HCT116 (cell line): ENCODE data around the gene EXOC4. TPM values are rescaled to one million over a fixed set of nuclear protein-coding genes. Genes with fewer than 3 reads are reported as not detected.

Source experiments
- ATAC-seq: fragments of 200-7000 bp; cut with Tn5 transposase; 2 replicates; pipeline ENCODE4 v1.9.1; 2020; ENCODE audit warnings: mild to moderate bottlenecking, moderate library complexity
- BruUV-seq: library from RNA; stranded (reverse); fragments of 400-500 nt; replicated peaks from 2 replicates; lab custom pipeline; 2021; lab: Mats Ljungman, UMichigan
- CTCF ChIA-PET: fragments of 300-600 bp; sonication (Branson Sonifier 250); formaldehyde crosslinking; loops from one replicate; lab custom pipeline; 2021; ENCODE audit warnings: antibody characterized with exemption; lab: Charles Lee
- POLR2A ChIA-PET: fragments of 300-600, 350-600 bp; sonication (Branson Sonifier 250); formaldehyde crosslinking; loops from one replicate; lab custom pipeline; 2021; ENCODE audit warnings: antibody characterized with exemption; lab: Charles Lee
- RAD21 ChIA-PET, 2 experiments: fragments of 300-600 bp; sonication (Branson Sonifier 250); formaldehyde crosslinking; loops; one replicate each; lab custom pipeline; 2023; ENCODE audit warnings: low total read pairs in 2 of 2; ENCODE audit not compliant: uncharacterized antibody in 2 of 2, unreplicated experiment in 2 of 2, low non-redundant PET in 1 of 2; lab: Charles Lee
- DNase-seq: peaks from one replicate; pipeline ENCODE4 v3.0.0-alpha.2; 2010; ENCODE audit warnings: low read depth, low spot score
- H2AFZ ChIP-seq: fragments of 200-600 bp; shearing (Covaris generic), sonication (generic); 2 replicates; pipeline ENCODE4 v1.6.1; 2017; ENCODE audit warnings: low read depth, mixed run types, mixed read lengths, antibody characterized with exemption, low read length; ENCODE audit not compliant: poor library complexity, severe bottlenecking
- H3K27ac ChIP-seq: 2 replicates; pipeline ENCODE4 v1.5.1; 2012; ENCODE audit warnings: low read depth, low read length
- H3K27me3 ChIP-seq: fragments of 200-600 bp; sonication (generic); 2 replicates; pipeline ENCODE4 v1.6.1; 2016; ENCODE audit warnings: mixed run types, low read length, mixed read lengths; ENCODE audit not compliant: insufficient read depth
- H3K36me3 ChIP-seq, 2 experiments: fragments of 200-500 bp in 1 of 2; fragments of 200-600 bp in 1 of 2; sonication (Bioruptor generic) in 1 of 2; sonication (generic) in 1 of 2; 2 replicates each; pipeline versions ENCODE4 v1.5.1 to v1.6.1; 2014 to 2016; ENCODE audit warnings: low read length in 2 of 2, inconsistent platforms in 1 of 2, mixed read lengths in 1 of 2, mixed run types in 1 of 2; ENCODE audit not compliant: insufficient read depth in 2 of 2, control insufficient read depth in 1 of 2
- H3K4me1 ChIP-seq, 2 experiments: fragments of 200-600 bp in 1 of 2; sonication (generic) in 1 of 2; 2 replicates each; pipeline versions ENCODE4 v1.5.1 to v1.6.1; 2012 to 2017; ENCODE audit warnings: low read length in 2 of 2, inconsistent platforms in 1 of 2, mild to moderate bottlenecking in 1 of 2, mixed read lengths in 1 of 2, mixed run types in 1 of 2, moderate library complexity in 1 of 2; ENCODE audit not compliant: insufficient read depth in 2 of 2, control insufficient read depth in 1 of 2
- H3K4me2 ChIP-seq: fragments of 200-600 bp; sonication (generic); 2 replicates; pipeline ENCODE4 v1.6.1; 2017; ENCODE audit warnings: mixed run types, low read length, mixed read lengths
- H3K4me3 ChIP-seq, 2 experiments: fragments of 200-600 bp in 1 of 2; sonication (generic) in 1 of 2; replicated peaks in 1 of 2; 2 replicates each; pipeline ENCODE4 v1.5.1; 2011 to 2016; ENCODE audit warnings: low read length in 2 of 2, control low read depth in 1 of 2, low read depth in 1 of 2, mild to moderate bottlenecking in 1 of 2, mixed read lengths in 1 of 2, mixed run types in 1 of 2
- H3K79me2 ChIP-seq: fragments of 200-600 bp; sonication (generic); 2 replicates; pipeline ENCODE4 v1.6.1; 2017; ENCODE audit warnings: mild to moderate bottlenecking, mixed run types, low read length, moderate library complexity, mixed read lengths; ENCODE audit not compliant: insufficient read depth
- H3K9ac ChIP-seq: fragments of 200-600 bp; sonication (generic); 2 replicates; pipeline ENCODE4 v1.6.1; 2016; ENCODE audit warnings: low read length, mixed read lengths
- H3K9me2 ChIP-seq: fragments of 200-600 bp; sonication (generic), shearing (Covaris generic); 2 replicates; pipeline ENCODE4 v1.6.1; 2017; ENCODE audit warnings: mixed run types, mild to moderate bottlenecking, moderate library complexity; ENCODE audit not compliant: insufficient read depth
- H3K9me3 ChIP-seq, 2 experiments: fragments of 200-500 bp in 1 of 2; fragments of 200-600 bp in 1 of 2; sonication (Bioruptor generic) in 1 of 2; sonication (generic) in 1 of 2; 2 replicates each; pipeline ENCODE4 v1.6.1; 2014 to 2017; ENCODE audit warnings: low read length in 2 of 2, mixed read lengths in 2 of 2, inconsistent platforms in 1 of 2, low read depth in 1 of 2, mild to moderate bottlenecking in 1 of 2, mixed run types in 1 of 2, moderate library complexity in 1 of 2; ENCODE audit not compliant: control insufficient read depth in 1 of 2, insufficient read depth in 1 of 2
- H4K20me1 ChIP-seq: fragments of 200-600 bp; sonication (generic), shearing (Covaris generic); 2 replicates; pipeline ENCODE4 v1.6.1; 2017; ENCODE audit warnings: mixed run types, mild to moderate bottlenecking, moderate library complexity; ENCODE audit not compliant: insufficient read depth
- CBX3 ChIP-seq: IDR thresholded peaks from 2 replicates; pipeline ENCODE4 v1.6.1; 2012; ENCODE audit warnings: low read depth
- CEBPB ChIP-seq: IDR thresholded peaks from 2 replicates; pipeline ENCODE4 v1.6.1; 2012; ENCODE audit warnings: low read depth
- JUND ChIP-seq: IDR thresholded peaks from 2 replicates; pipeline ENCODE4 v1.6.1; 2012
- POLR2A ChIP-seq: IDR thresholded peaks from 2 replicates; pipeline ENCODE4 v1.7.0; 2011; ENCODE audit warnings: borderline replicate concordance; ENCODE audit not compliant: insufficient read depth, insufficient read length; ENCODE audit errors: extremely low read depth
- POLR2AphosphoS5 ChIP-seq: IDR thresholded peaks from 2 replicates; pipeline ENCODE4 v1.6.1; 2011; ENCODE audit warnings: mild to moderate bottlenecking, low read depth, low read length, moderate library complexity
- SIN3A ChIP-seq: IDR thresholded peaks from 2 replicates; pipeline ENCODE4 v1.6.1; 2012; ENCODE audit warnings: low read depth
- ZBTB33 ChIP-seq: IDR thresholded peaks from 2 replicates; pipeline ENCODE4 v1.6.1; 2011; ENCODE audit warnings: mild to moderate bottlenecking, low read length, moderate library complexity; ENCODE audit not compliant: insufficient replicate concordance; ENCODE audit errors: extremely low read depth
- ZFX ChIP-seq: fragments of 450-650 bp; IDR thresholded peaks from 2 replicates; pipeline ENCODE4 v1.6.1; 2017
- intact Hi-C: fragments of 100-400 bp; cut with micrococcal nuclease; formaldehyde crosslinking; loops from 2 replicates; pipeline ENCODE4 v1.10.0; 2022
- total RNA-seq: library from RNA; stranded (reverse); gene quantifications from one replicate; pipeline ENCODE4 v1.2.1, GENCODE V29; 2021; ENCODE audit not compliant: unreplicated experiment
- TF ChIP-seq, protein P1 (sequence below): IDR thresholded peaks from 2 replicates; pipeline ENCODE4 v1.6.1; 2012

The EXOC4 gene
- total RNA-seq, 1 experiment from 2014 or later: 40.3 TPM

DNA sequence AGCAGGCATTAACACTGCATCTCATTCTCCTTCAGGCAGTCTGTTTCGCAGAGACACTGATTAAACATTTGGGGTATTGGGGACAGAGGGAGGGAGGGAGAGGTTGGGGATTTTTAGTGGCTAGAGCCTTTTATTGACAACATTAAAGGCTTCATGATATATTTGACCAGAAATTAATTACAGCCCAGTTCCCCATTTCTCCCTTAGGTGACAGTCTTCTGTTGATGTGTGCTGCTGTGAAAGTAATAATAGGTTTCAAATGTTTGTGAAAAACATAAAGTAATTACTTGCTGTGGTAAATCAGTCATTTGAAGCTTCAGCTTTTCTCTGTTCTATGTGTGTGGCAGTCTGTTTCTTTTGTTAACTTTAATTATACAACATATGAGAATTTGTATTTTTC lies 769.0 kb downstream of the EXOC4 start:
- intact Hi-C loops: no loop called here
- Histone ChIP-seq H3K4me3 (no peak overlapping the region), H4K20me1 (no peaks in the 10 kb centered on the region)

More for the DNA sequence above, 769.0 kb downstream of the EXOC4 start:
- no peak overlapping the region for H3K4me2 ChIP-seq
- CTCF ChIA-PET: interaction anchor here (0.8 kb wide), 1 partner anchor 10 kb away, joined by 3 read pairs; no protein-coding TSS in a partner anchor
- DNase-seq (no peak), ATAC-seq (no peak)
- no peaks in the 10 kb centered on the region for H3K36me3 ChIP-seq
- BruUV-seq: no TSS peak
- H3K27me3 ChIP-seq: no peaks in the 10 kb centered on the region
- no peak for TF ChIP-seq ZBTB33
- TF ChIP-seq JUND: no peak
- TF ChIP-seq POLR2A: no peak
- TF ChIP-seq POLR2AphosphoS5: no peak
- TF ChIP-seq CEBPB: no peak
- TF ChIP-seq SIN3A: no peak
- TF ChIP-seq, protein P1, sequence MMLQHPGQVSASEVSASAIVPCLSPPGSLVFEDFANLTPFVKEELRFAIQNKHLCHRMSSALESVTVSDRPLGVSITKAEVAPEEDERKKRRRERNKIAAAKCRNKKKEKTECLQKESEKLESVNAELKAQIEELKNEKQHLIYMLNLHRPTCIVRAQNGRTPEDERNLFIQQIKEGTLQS: no peak
- no peak for TF ChIP-seq ZFX
- no peak for TF ChIP-seq CBX3
- no peak overlapping the region for H3K27ac ChIP-seq
- H2AFZ ChIP-seq: no peak overlapping the region
- no peaks in the 10 kb centered on the region for H3K4me1 ChIP-seq
- RAD21 ChIA-PET: no interaction called here
- POLR2A ChIA-PET: no interaction called here
- no peaks in the 10 kb centered on the region for H3K79me2 ChIP-seq
- H3K9ac ChIP-seq: no peak overlapping the region
- no peaks in the 10 kb centered on the region for H3K9me2 ChIP-seq
- no peaks in the 10 kb centered on the region for H3K9me3 ChIP-seq
